ENCODE measurements around the gene SIGLEC7.

The SIGLEC7 gene

GRCh38 chr19:51185069-51185867, 43.2 kb downstream of the SIGLEC7 start:
- H3K9me3 ChIP-seq (ENCODE audit: control insufficient read depth, low read length): no peaks in the 10 kb centered on the region
- no peak overlapping the region for H3K23ac ChIP-seq (ENCODE audit: low read length in 2 of 2)
- H3K4me3 ChIP-seq (ENCODE audit: insufficient read depth in 1 of 2, low read depth in 1 of 2, low read length in 2 of 2): no peak overlapping the region
- H3K4ac ChIP-seq (ENCODE audit: low read depth in 1 of 2, low read length in 2 of 2): no peak overlapping the region
- H3K27me3 ChIP-seq (ENCODE audit: control insufficient read depth in 1 of 2, insufficient read depth in 1 of 2, low read length in 2 of 2): peaks cover 0 to 15% of the 10 kb centered on the region in 2 experiments
- no peak overlapping the region for H3K14ac ChIP-seq (ENCODE audit: low read length in 2 of 2)
- H2BK5ac ChIP-seq (ENCODE audit: low read depth, low read length, poor library complexity, severe bottlenecking): no peak overlapping the region
- no peaks in the 10 kb centered on the region for H3K4me1 ChIP-seq (ENCODE audit: control insufficient read depth, insufficient read depth, low read depth, low read length)
- no peak overlapping the region for H2BK15ac ChIP-seq (ENCODE audit: low read depth, poor library complexity, severe bottlenecking)
- H3K36me3 ChIP-seq (ENCODE audit: control insufficient read depth in 1 of 2, insufficient read depth in 2 of 2, low read depth in 1 of 2, low read length in 2 of 2): no peaks in the 10 kb centered on the region
- H2AK5ac ChIP-seq (ENCODE audit: low read length, severe bottlenecking): no peak overlapping the region
- no peak overlapping the region for H3K18ac ChIP-seq (ENCODE audit: low read depth in 1 of 2, low read length in 2 of 2)
- 85% methylated on average over 18 of the region's 25 CpGs for WGBS
- no peak overlapping the region for H2BK120ac ChIP-seq (ENCODE audit: low read depth, low read length)
- H3K79me1 ChIP-seq (replicated peaks; ENCODE audit: low read length, poor library complexity, severe bottlenecking): no peaks in the 10 kb centered on the region
- H2AFZ ChIP-seq (ENCODE audit: low read depth, low read length): no peak overlapping the region
- no peak overlapping the region for H4K91ac ChIP-seq (ENCODE audit: low read length)
- no peak for DNase-seq
- H3K27ac ChIP-seq (ENCODE audit: low read length, poor library complexity, severe bottlenecking): no peak overlapping the region
- no peak overlapping the region for H2BK12ac ChIP-seq (ENCODE audit: low read length in 2 of 2)
- H3K4me2 ChIP-seq (ENCODE audit: low read length, poor library complexity, severe bottlenecking): peak overlapping the region; percentile 17
- H4K8ac ChIP-seq (ENCODE audit: low read length): no peak overlapping the region
- H3K9ac ChIP-seq (ENCODE audit: low read length): no peak overlapping the region

GRCh38 chr19:51185868-51186215, 43.7 kb downstream of the SIGLEC7 start:
- Histone ChIP-seq H3K9ac (ENCODE audit: low read length) (no peak overlapping the region), H3K27ac (ENCODE audit: low read length, poor library complexity, severe bottlenecking) (no peak overlapping the region), H3K27me3 (ENCODE audit: control insufficient read depth in 1 of 2, insufficient read depth in 1 of 2, low read length in 2 of 2) (peaks cover 0 to 15% of the 10 kb centered on the region in 2 experiments), H3K4me2 (ENCODE audit: low read length, poor library complexity, severe bottlenecking) (no peak overlapping the region), H3K18ac (ENCODE audit: low read depth in 1 of 2, low read length in 2 of 2) (no peak overlapping the region), H3K9me3 (ENCODE audit: control insufficient read depth, low read length) (no peaks in the 10 kb centered on the region), H3K36me3 (ENCODE audit: control insufficient read depth in 1 of 2, insufficient read depth in 2 of 2, low read depth in 1 of 2, low read length in 2 of 2) (no peaks in the 10 kb centered on the region), H2BK5ac (ENCODE audit: low read depth, low read length, poor library complexity, severe bottlenecking) (no peak overlapping the region), H4K91ac (ENCODE audit: low read length) (no peak overlapping the region), H3K4me3 (ENCODE audit: insufficient read depth in 1 of 2, low read depth in 1 of 2, low read length in 2 of 2) (no peak overlapping the region), H2AFZ (ENCODE audit: low read depth, low read length) (no peak overlapping the region), H2BK15ac (ENCODE audit: low read depth, poor library complexity, severe bottlenecking) (no peak overlapping the region), H4K8ac (ENCODE audit: low read length) (no peak overlapping the region), H2BK120ac (ENCODE audit: low read depth, low read length) (no peak overlapping the region), H3K23ac (ENCODE audit: low read length in 2 of 2) (no peak overlapping the region), H3K4me1 (ENCODE audit: control insufficient read depth, insufficient read depth, low read depth, low read length) (no peaks in the 10 kb centered on the region), H3K14ac (ENCODE audit: low read length in 2 of 2) (no peak overlapping the region), H2BK12ac (ENCODE audit: low read length in 2 of 2) (no peak overlapping the region), H2AK5ac (ENCODE audit: low read length, severe bottlenecking) (no peak overlapping the region), H3K79me1 (replicated peaks; ENCODE audit: low read length, poor library complexity, severe bottlenecking) (no peaks in the 10 kb centered on the region), H3K4ac (ENCODE audit: low read depth in 1 of 2, low read length in 2 of 2) (no peak overlapping the region)
- no peak for DNase-seq
- 66% methylated on average over 5 of the region's 5 CpGs for WGBS

DNA sequence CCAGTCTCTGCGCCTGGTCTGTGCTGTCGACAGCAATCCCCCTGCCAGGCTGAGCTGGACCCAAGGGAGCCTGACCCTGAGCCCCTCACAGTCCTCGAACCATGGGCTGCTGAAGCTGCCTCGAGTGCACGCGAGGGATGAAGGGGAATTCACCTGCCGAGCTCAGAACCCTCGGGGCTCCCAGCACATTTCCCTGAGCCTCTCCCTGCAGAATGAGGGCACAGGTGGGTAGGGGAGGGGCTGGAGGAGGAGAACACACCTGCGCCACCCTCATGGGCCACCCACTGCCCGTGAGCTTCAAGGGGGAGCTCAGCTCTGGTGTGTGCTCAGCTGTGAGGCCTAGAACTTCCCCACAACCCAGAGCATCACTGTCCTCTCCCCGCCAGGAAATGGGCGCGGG, 44.2 kb downstream of the SIGLEC7 start:
- H2AFZ ChIP-seq (ENCODE audit: low read depth, low read length): no peak overlapping the region
- 88% methylated on average over 12 of the region's 13 CpGs for WGBS
- H2BK5ac ChIP-seq (ENCODE audit: low read depth, low read length, poor library complexity, severe bottlenecking): no peak overlapping the region
- H3K23ac ChIP-seq (ENCODE audit: low read length in 2 of 2): no peak overlapping the region
- H3K18ac ChIP-seq (ENCODE audit: low read depth in 1 of 2, low read length in 2 of 2): no peak overlapping the region
- no peak overlapping the region for H4K91ac ChIP-seq (ENCODE audit: low read length)
- H3K79me1 ChIP-seq (replicated peaks; ENCODE audit: low read length, poor library complexity, severe bottlenecking): no peaks in the 10 kb centered on the region
- H2BK12ac ChIP-seq (ENCODE audit: low read length in 2 of 2): no peak overlapping the region
- no peak overlapping the region for H3K14ac ChIP-seq (ENCODE audit: low read length in 2 of 2)
- H2AK5ac ChIP-seq (ENCODE audit: low read length, severe bottlenecking): no peak overlapping the region
- no peak overlapping the region for H3K4me2 ChIP-seq (ENCODE audit: low read length, poor library complexity, severe bottlenecking)
- H4K8ac ChIP-seq (ENCODE audit: low read length): no peak overlapping the region
- H3K27me3 ChIP-seq (ENCODE audit: control insufficient read depth in 1 of 2, insufficient read depth in 1 of 2, low read length in 2 of 2): peaks cover 0 to 15% of the 10 kb centered on the region in 2 experiments
- DNase-seq: no peak
- no peaks in the 10 kb centered on the region for H3K36me3 ChIP-seq (ENCODE audit: control insufficient read depth in 1 of 2, insufficient read depth in 2 of 2, low read depth in 1 of 2, low read length in 2 of 2)
- H2BK15ac ChIP-seq (ENCODE audit: low read depth, poor library complexity, severe bottlenecking): no peak overlapping the region
- no peaks in the 10 kb centered on the region for H3K9me3 ChIP-seq (ENCODE audit: control insufficient read depth, low read length)
- H3K27ac ChIP-seq (ENCODE audit: low read length, poor library complexity, severe bottlenecking): no peak overlapping the region
- no peak overlapping the region for H3K9ac ChIP-seq (ENCODE audit: low read length)
- no peaks in the 10 kb centered on the region for H3K4me1 ChIP-seq (ENCODE audit: control insufficient read depth, insufficient read depth, low read depth, low read length)
- no peak overlapping the region for H2BK120ac ChIP-seq (ENCODE audit: low read depth, low read length)
- no peak overlapping the region for H3K4me3 ChIP-seq (ENCODE audit: insufficient read depth in 1 of 2, low read depth in 1 of 2, low read length in 2 of 2)
- no peak overlapping the region for H3K4ac ChIP-seq (ENCODE audit: low read depth in 1 of 2, low read length in 2 of 2)

DNA sequence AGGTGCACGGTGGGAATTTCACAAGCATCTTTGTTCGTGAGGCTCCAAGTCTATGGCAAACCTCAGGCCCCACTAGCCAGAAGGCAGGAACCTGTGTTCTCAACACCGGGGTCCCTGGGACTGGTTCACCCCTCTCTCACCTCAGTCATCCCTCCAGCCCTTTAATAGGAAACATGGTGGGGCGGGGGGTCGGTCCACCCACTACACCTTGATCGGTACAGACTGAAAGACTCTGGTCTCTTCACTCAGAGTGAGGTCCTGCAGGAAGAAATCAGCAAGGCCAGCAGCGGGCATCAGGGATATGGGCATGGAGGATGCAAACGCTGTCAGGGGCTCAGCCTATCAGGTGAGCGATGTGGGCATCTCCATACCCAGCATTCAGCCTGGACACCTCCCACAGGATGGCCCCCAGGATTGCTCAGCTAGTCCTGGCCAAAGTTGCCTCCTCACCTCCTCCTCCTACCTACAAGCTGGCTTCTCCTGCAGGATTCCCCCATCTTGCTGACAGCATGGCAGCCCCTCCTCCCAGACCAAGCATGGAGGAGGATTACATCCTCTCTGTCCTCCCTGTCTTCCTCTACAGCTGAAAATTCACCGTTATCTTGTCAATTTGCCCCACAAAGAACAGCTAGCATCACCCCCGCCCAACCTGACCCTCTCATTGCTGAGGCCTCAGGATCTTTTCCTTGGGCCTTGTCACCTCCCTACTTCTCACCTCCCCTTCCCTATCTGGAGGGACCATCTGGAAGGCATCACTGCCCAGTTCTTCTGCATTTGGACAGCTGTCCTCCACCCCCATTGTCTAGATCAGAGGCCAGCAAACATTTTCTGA, 45.5 kb downstream of the SIGLEC7 start:
- H2AFZ ChIP-seq (ENCODE audit: low read depth, low read length): no peak overlapping the region
- no peaks in the 10 kb centered on the region for H3K9me3 ChIP-seq (ENCODE audit: control insufficient read depth, low read length)
- DNase-seq: no peak
- no peak overlapping the region for H2AK5ac ChIP-seq (ENCODE audit: low read length, severe bottlenecking)
- H3K9ac ChIP-seq (ENCODE audit: low read length): no peak overlapping the region
- H3K4me1 ChIP-seq (ENCODE audit: control insufficient read depth, insufficient read depth, low read depth, low read length): no peaks in the 10 kb centered on the region
- no peak overlapping the region for H4K8ac ChIP-seq (ENCODE audit: low read length)
- H3K14ac ChIP-seq (ENCODE audit: low read length in 2 of 2): no peak overlapping the region
- no peak overlapping the region for H3K4me3 ChIP-seq (ENCODE audit: insufficient read depth in 1 of 2, low read depth in 1 of 2, low read length in 2 of 2)
- no peaks in the 10 kb centered on the region for H3K79me1 ChIP-seq (replicated peaks; ENCODE audit: low read length, poor library complexity, severe bottlenecking)
- no peaks in the 10 kb centered on the region for H3K36me3 ChIP-seq (ENCODE audit: control insufficient read depth in 1 of 2, insufficient read depth in 2 of 2, low read depth in 1 of 2, low read length in 2 of 2)
- no peak overlapping the region for H4K91ac ChIP-seq (ENCODE audit: low read length)
- no peak overlapping the region for H3K4ac ChIP-seq (ENCODE audit: low read depth in 1 of 2, low read length in 2 of 2)
- H2BK12ac ChIP-seq (ENCODE audit: low read length in 2 of 2): no peak overlapping the region
- no peak overlapping the region for H3K18ac ChIP-seq (ENCODE audit: low read depth in 1 of 2, low read length in 2 of 2)
- H3K4me2 ChIP-seq (ENCODE audit: low read length, poor library complexity, severe bottlenecking): no peak overlapping the region
- H2BK5ac ChIP-seq (ENCODE audit: low read depth, low read length, poor library complexity, severe bottlenecking): no peak overlapping the region
- no peak overlapping the region for H3K27ac ChIP-seq (ENCODE audit: low read length, poor library complexity, severe bottlenecking)
- 78% methylated on average over 11 of the region's 11 CpGs for WGBS
- H3K27me3 ChIP-seq (ENCODE audit: control insufficient read depth in 1 of 2, insufficient read depth in 1 of 2, low read length in 2 of 2): peaks cover 0 to 15% of the 10 kb centered on the region in 2 experiments
- H3K23ac ChIP-seq (ENCODE audit: low read length in 2 of 2): no peak overlapping the region
- H2BK120ac ChIP-seq (ENCODE audit: low read depth, low read length): no peak overlapping the region
- H2BK15ac ChIP-seq (ENCODE audit: low read depth, poor library complexity, severe bottlenecking): no peak overlapping the region
